Stimulated activated CD8-positive, alpha-beta memory T cell treated with anti-CD3 and anti-CD28 coated beads, Interleukin-7, amount 100 ng/mL, for 24 hours (primary cell): Measurements from ENCODE around the gene RPS2.
"Not testable (repeated sequence)": the region's sequence is repeated elsewhere in the genome, so short reads cannot be mapped to it uniquely, and the experiment has no call there.

Source experiments
- DNase-seq: peaks from one replicate; pipeline ENCODE4 v3.0.0-alpha.2; 2020; ENCODE audit warnings: low read depth

RPS2 gene

GRCh38 chr16:1964506-1965395 lies at the start of gene RPS2:
Gene RPS2 (minus strand): TSS chr16:1964826. CDS start chr16:1964625, 201 bp downstream.
- DNase-seq: peak; percentile 90

DNA sequence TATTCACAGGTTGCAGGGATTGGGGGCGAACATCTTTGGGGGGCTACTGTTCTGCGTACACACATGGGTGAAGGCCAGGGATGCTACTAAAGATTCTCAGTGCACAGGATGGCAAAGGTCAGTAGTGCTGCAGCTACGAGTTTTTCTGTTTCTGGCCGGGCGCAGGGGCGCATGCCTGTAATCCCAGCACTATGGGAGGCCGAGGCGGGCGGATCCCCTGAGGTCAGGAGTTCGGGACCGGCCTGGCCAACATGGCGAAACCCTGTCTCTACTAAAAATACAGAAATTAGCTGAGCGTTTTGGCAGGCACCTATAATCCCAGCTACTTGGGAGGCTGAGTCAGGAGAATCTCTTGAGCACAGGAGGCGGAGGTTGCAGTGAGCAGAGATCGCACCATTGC lies 48.9 kb upstream of the RPS2 start:
- DNase-seq: no peak

DNA sequence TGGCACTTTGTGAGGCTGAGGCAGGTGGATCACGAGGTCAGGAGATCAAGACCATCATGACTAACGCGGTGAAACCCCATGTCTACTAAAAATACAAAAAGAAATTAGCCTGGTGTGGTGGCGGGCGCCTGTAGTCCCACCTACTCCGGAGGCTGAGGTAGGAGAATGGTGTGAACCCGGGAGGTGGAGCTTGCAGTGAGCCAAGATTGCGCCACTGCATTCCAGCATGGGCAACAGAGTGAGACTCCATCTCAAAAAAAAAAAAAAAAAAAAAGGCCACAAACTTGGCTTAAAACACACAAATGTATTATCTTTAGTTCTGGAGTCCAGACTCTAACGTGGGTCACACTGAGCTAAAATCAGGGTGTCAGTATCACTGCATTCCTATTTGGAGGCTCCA lies 47.1 kb upstream of the RPS2 start:
- DNase-seq: not testable (repeated sequence)

GRCh38 chr16:2009791-2010510 lies 45.3 kb upstream of the RPS2 start, which contains the start of gene ZNF598:
Gene ZNF598 (minus strand): TSS chr16:2009821.
- no peak for DNase-seq

DNA sequence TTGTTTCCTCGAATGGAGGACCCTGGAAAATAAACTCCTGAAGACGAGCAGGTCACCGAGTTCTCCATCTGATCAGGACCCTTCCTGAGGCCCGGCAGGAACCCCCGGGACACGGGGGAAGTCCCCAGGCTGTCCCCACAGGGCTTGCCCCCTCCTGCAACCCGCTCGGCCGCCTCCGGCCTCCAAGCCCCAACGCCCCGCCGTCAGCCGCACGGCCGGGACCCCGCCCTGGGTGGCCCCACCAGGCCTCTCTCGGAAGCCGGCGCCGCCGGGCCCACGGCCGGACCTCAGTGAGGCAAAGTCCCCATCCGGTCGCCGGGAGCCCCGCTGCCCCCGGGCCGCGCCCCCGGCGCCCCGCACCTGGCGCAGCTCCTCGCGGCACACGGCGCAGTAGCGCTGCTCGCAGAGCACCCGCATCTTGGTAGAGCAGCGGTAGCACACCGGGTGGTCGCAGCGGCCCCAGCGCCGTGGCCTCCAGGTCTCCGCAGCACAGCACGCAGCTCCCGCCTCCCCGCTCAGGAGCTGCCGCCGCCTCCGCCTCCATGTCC lies 44.6 kb upstream of the RPS2 start:
- DNase-seq: no peak

- no peak for DNase-seq
These were observed 44.1 kb upstream of the RPS2 start for GRCh38 chr16:2008631-2009163.

DNA sequence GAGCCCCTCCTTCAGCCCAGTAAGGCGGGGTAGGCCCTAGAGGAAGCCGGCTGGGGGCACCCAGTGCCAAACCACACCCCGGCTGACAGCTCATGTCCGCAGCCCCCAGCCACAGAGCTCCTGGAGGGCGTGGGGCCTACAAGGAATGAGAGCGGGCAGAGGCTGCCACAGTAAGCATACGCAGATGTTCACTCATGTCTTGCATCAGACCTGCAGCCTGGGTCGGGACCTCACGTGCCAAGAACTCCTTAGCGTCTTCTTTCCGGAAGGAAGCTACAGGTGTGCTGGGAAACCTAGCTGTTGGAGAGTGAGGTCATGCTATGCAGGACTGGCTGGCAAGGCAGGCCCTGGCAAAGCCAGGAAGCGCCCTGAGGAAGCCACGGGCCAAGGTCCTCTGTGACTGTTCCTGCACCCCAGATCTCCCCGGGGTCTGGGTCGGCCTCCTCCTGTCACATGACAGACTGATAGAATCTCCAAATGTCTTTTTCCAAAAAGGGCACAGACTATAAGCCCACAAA lies 43.4 kb upstream of the RPS2 start:
- no peak for DNase-seq

DNA sequence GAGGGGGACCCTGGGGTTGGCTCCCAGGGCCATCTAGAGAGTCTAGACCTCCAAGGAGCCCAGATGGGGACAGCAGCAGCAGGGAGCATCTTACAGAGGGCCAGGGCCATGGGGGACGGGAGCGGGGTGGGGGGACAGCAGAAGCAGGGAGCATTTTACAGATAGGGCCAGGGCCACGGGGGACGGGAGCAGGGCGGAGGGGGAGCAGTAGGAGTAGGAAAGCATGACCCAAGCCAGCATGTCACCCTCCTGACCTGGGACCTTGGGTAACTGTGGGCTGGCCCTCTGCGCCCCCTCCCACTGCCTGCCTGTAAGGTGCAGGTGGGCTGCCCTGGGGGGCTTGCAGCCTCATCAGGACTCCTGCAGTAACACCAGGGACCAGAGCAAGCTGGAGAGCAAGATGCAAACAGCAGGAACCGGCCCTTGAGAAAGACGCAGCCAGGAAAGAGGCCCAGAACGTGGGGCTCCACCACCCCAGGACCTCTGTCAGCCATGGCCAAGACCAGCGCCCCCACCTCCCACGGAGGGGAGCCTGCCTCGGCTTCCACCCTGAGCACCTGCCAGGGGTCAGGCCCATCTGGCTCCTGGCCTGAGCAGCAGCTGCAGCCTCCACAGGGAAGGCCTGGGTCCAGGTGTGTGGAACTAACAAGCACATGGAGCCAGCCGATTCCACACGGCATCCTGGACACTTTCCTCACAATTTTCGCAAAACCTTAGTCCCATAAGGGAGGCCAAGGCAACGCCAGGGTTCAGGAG lies 42.6 kb upstream of the RPS2 start:
- DNase-seq: no peak

GRCh38 chr16:2006317-2006716 lies 41.7 kb upstream of the RPS2 start:
- DNase-seq: no peak

GRCh38 chr16:2005646-2006045 lies 41.0 kb upstream of the RPS2 start:
- no peak for DNase-seq

DNA sequence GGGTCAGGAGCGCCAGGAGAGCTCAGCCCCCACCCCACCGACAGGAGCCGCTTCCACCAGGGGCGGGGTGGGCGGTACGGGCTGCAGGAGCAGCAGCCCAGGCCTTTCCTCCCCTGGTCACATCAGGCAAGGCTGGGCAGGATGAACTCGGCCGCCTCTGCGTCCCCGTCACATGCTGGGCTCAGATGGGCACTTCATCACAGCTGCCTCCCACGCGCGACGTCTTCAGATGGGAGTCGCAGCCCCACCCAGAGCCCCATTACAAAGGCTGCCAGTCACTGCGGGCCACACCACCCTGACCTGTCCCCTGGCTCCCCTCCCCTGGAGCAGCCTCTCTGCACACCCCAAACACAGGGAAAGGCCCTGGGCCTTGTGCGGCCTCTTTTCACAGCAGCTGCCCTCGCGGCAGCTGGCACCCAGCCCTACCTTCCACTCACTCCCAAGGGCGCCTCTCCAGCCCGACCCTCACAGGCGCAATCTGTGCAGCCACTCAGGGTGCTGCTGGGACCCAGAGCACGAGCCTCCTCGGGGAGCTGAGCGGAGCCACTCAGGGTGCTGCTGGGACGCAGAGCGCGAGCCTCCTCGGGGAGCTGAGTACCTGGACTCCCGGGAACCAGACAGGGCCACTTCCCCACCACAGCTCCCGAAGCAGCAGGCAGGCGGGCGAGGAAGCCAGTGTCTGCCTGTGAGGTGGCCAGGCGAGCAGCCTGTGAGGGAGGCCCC lies 40.3 kb upstream of the RPS2 start:
- DNase-seq: no peak

DNA sequence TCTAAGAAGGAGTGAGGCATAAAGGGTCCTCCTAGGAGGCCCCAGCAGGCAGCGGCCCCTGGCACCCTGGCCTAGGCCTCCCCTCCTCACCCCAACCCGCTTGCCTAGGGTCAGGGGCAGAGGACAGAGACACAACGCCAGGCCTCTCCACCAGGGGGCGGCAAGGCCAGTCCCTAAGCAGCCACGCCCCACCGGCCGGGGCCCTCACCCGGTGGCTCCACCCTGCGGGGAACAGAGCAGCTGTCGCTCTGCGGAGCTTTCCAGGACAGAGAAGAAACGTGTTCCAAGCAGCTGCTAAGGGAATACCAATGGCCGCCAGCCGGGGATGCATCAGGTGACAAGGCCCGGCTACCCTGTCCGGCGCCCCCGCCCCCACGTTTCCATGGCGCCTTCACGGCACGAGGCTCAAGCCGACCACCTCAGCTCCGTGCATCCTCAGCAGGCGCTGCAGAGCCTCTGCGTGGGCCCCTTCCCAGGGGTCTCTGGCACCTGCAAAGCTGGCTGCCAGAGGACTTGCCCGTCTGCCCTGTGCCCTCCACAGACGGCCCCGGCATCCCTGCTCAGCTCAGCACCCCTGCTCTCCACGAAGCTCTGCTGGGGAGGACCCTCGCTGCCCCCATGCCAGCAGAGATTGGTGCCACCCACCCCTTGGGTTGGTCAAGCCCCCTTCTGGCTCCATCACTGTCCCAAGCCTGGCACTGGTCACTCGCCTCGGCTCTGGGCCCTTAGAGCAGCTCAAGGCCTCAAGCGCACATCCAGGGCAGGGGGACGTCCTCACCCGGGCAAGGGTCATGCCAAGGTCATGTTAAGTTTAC lies 39.4 kb upstream of the RPS2 start:
- peak; percentile 74 for DNase-seq

GRCh38 chr16:2003231-2003826 lies 38.7 kb upstream of the RPS2 start:
- DNase-seq: no peak

DNA sequence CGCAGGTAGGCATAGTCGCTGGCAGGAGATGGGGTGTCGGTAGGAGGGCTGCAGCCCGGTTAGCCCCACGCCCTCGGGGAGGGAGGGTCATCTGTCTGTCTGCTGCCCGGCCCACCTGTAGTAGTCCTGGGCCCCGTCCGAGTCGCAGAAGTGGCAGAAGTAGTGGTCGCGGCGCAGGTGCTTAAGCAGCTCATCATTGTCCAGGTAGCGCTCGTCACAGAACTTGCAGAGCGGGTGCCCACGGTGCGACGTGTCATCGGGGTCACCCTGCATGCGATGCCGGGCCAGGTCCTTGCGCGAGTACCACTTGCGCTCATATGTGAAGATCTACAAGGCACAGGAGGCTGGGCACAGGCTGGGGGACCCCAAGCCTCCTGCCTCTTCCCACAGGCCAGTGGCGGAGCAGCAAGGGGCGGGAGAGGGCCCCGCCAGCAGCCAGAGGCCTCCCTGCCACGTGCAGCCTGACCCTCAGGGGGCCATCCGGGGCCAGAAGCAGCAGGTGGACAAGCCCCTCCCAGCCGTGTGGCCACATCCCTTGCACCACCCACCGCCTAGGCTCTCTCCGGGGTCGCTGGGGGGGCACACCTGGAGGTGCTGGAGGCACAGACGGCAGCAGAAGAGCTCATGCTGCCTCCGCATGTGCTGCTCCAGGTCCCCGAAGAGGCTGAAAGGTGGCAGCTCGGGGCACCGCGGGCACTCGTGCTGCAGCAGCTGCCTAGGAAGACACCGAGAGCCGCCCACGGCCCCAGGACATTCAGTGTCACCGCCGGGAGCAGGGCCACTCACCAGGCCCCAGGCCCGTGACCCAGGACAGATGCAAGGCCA lies 38.0 kb upstream of the RPS2 start:
- no peak for DNase-seq

- no peak for DNase-seq
These were observed 37.1 kb upstream of the RPS2 start for GRCh38 chr16:2001456-2002355.

- no peak for DNase-seq
These were observed 36.4 kb upstream of the RPS2 start for GRCh38 chr16:2001035-2001434.

- DNase-seq: no peak
These were observed 35.4 kb upstream of the RPS2 start for GRCh38 chr16:1999866-2000514.
